Vagina (tissue), 2 donors: ENCODE results near the gene ACACA. TPM values are rescaled to one million over a fixed set of nuclear protein-coding genes. Genes with fewer than 3 reads are reported as not detected.

Experiments used
- DNase-seq, 2 donors: peaks; one replicate each; pipeline ENCODE4 v3.0.0-alpha.2; 2017; ENCODE audit errors: extremely low spot score in 2 of 2
- H3K27ac ChIP-seq: fragments of 200-600 bp; sonication (generic); one replicate; pipeline ENCODE4 v1.5.1; 2019
- H3K27me3 ChIP-seq: fragments of 200-600 bp; sonication (generic); one replicate; pipeline ENCODE4 v1.5.1; 2019
- H3K36me3 ChIP-seq, 2 donors: fragments of 200-600 bp; sonication (generic); one replicate each; pipeline ENCODE4 v1.5.1; 2017 to 2019
- H3K4me1 ChIP-seq: fragments of 200-600 bp; sonication (generic); one replicate; pipeline ENCODE4 v1.5.1; 2019
- H3K4me3 ChIP-seq, 2 donors: fragments of 200-600 bp; sonication (generic); 1 replicate in 1 of 2; 2 replicates in 1 of 2; pipeline ENCODE4 v1.5.1; 2016 to 2019
- H3K9me3 ChIP-seq: fragments of 200-600 bp; sonication (generic); one replicate; pipeline ENCODE4 v1.5.1; 2019
- CTCF ChIP-seq, 3 experiments: fragments of 450-650 bp in 2 of 3; fragments of 200-600 bp in 1 of 3; sonication (generic) in 1 of 3; IDR thresholded peaks; one replicate each; pipeline ENCODE4 v1.5.1; 2017 to 2019; ENCODE audit warnings: antibody characterized with exemption in 3 of 3, mild to moderate bottlenecking in 2 of 3, moderate library complexity in 2 of 3
- POLR2A ChIP-seq, 2 donors: fragments of 450-650 bp; IDR thresholded peaks; one replicate each; pipeline ENCODE4 v1.6.1; 2017; ENCODE audit warnings: antibody characterized with exemption in 2 of 2, mild to moderate bottlenecking in 2 of 2, moderate library complexity in 2 of 2
- POLR2AphosphoS5 ChIP-seq, 2 donors: sonication (generic); formaldehyde crosslinking; IDR thresholded peaks; one replicate each; pipeline ENCODE4 v1.9.0; 2017; ENCODE audit warnings: antibody characterized with exemption in 2 of 2, mild to moderate bottlenecking in 2 of 2, low read depth in 1 of 2; ENCODE audit not compliant: insufficient read depth in 1 of 2
- intact Hi-C: fragments of 100-400 bp; cut with DNase I; formaldehyde crosslinking; loops from one replicate; pipeline ENCODE4 v1.15.1; 2023
- total RNA-seq: library from RNA; depleted of rRNA; stranded (reverse); fragments of >200 nt; gene quantifications from one replicate; pipeline ENCODE4 v1.2.3, GENCODE V29; 2016

The ACACA gene
- total RNA-seq, 1 donor from 2014 or later, result 44.7 TPM

GRCh38 chr17:37344519-37344918 lies 62.1 kb downstream of the ACACA start:
- Histone ChIP-seq H3K4me1 (no peaks in the 10 kb centered on the region), H3K27ac (no peak overlapping the region), H3K4me3 (no peak overlapping the region), H3K27me3 (no peaks in the 10 kb centered on the region), H3K36me3 (peaks cover 0 to 6% of the 10 kb centered on the region in 2 donors), H3K9me3 (no peaks in the 10 kb centered on the region)
- no peak for DNase-seq
- TF ChIP-seq POLR2A (IDR thresholded peaks at IDR 0.05), result no peak
- no peak for TF ChIP-seq CTCF (IDR thresholded peaks at IDR 0.05)
- TF ChIP-seq POLR2AphosphoS5 (IDR thresholded peaks at IDR 0.05; ENCODE audit: insufficient read depth in 1 of 2, low read depth in 1 of 2), result no peak
- intact Hi-C loops, result no loop called here

GRCh38 chr17:37342589-37342988 lies 64.0 kb downstream of the ACACA start:
- TF ChIP-seq POLR2A (IDR thresholded peaks at IDR 0.05) (no peak), CTCF (IDR thresholded peaks at IDR 0.05) (no peak), POLR2AphosphoS5 (IDR thresholded peaks at IDR 0.05; ENCODE audit: insufficient read depth in 1 of 2, low read depth in 1 of 2) (no peak)
- H3K4me3 ChIP-seq, result no peak overlapping the region
- no peaks in the 10 kb centered on the region for H3K4me1 ChIP-seq
- DNase-seq, result no peak
- H3K27ac ChIP-seq, result no peak overlapping the region
- no peaks in the 10 kb centered on the region for H3K27me3 ChIP-seq
- intact Hi-C loops, result no loop called here
- H3K36me3 ChIP-seq, result peaks cover 0 to 6% of the 10 kb centered on the region in 2 donors
- H3K9me3 ChIP-seq, result no peaks in the 10 kb centered on the region

GRCh38 chr17:37340804-37341203 lies 65.8 kb downstream of the ACACA start:
- Histone ChIP-seq H3K9me3 (no peaks in the 10 kb centered on the region), H3K4me1 (no peaks in the 10 kb centered on the region), H3K27ac (no peak overlapping the region), H3K27me3 (no peaks in the 10 kb centered on the region), H3K36me3 (no peaks in the 10 kb centered on the region), H3K4me3 (no peak overlapping the region)
- TF ChIP-seq CTCF (IDR thresholded peaks at IDR 0.05), result no peak
- no peak for TF ChIP-seq POLR2AphosphoS5 (IDR thresholded peaks at IDR 0.05; ENCODE audit: insufficient read depth in 1 of 2, low read depth in 1 of 2)
- TF ChIP-seq POLR2A (IDR thresholded peaks at IDR 0.05), result no peak
- DNase-seq, result no peak
- intact Hi-C loops, result no loop called here

- Histone ChIP-seq H3K27ac (no peak overlapping the region), H3K27me3 (no peaks in the 10 kb centered on the region), H3K4me1 (no peaks in the 10 kb centered on the region), H3K9me3 (no peaks in the 10 kb centered on the region), H3K36me3 (no peaks in the 10 kb centered on the region), H3K4me3 (no peak overlapping the region)
- no peak for DNase-seq
- intact Hi-C loops, result no loop called here
- TF ChIP-seq CTCF (IDR thresholded peaks at IDR 0.05) (no peak), POLR2AphosphoS5 (IDR thresholded peaks at IDR 0.05; ENCODE audit: insufficient read depth in 1 of 2, low read depth in 1 of 2) (no peak)
Observed at GRCh38 chr17:37339321-37339720, 67.3 kb downstream of the ACACA start.

GRCh38 chr17:37338847-37339246 lies 67.8 kb downstream of the ACACA start:
- intact Hi-C loops, result no loop called here
- TF ChIP-seq CTCF (IDR thresholded peaks at IDR 0.05) (no peak), POLR2AphosphoS5 (IDR thresholded peaks at IDR 0.05; ENCODE audit: insufficient read depth in 1 of 2, low read depth in 1 of 2) (no peak), POLR2A (IDR thresholded peaks at IDR 0.05) (no peak)
- Histone ChIP-seq H3K4me1 (no peaks in the 10 kb centered on the region), H3K27ac (no peak overlapping the region), H3K27me3 (no peaks in the 10 kb centered on the region), H3K9me3 (no peaks in the 10 kb centered on the region), H3K36me3 (no peaks in the 10 kb centered on the region), H3K4me3 (no peak overlapping the region)
- no peak for DNase-seq
